Cardiac muscle cell (in vitro differentiated cells and primary cell): Measurements from ENCODE around the gene CEL. TPM values are rescaled to one million over a fixed set of nuclear protein-coding genes. Genes with fewer than 3 reads are reported as not detected.

ENCODE experiments used
- DNase-seq, 2 donors: peaks; one replicate each; pipeline versions ENCODE4 v3.0.0 to v3.0.0-alpha.2; 2010 to 2017; ENCODE audit warnings: low read depth in 1 of 2, low spot score in 1 of 2
- H3K27ac ChIP-seq: fragments of 200-600 bp; sonication (generic); 2 replicates; pipeline ENCODE4 v1.5.1; 2016
- H3K27me3 ChIP-seq: fragments of 200-600 bp; sonication (generic); 2 replicates; pipeline ENCODE4 v1.6.0; 2016; ENCODE audit warnings: control low read depth
- H3K36me3 ChIP-seq: fragments of 200-600 bp; sonication (generic); 2 replicates; pipeline ENCODE4 v1.5.1; 2016; ENCODE audit warnings: control low read depth
- H3K4me1 ChIP-seq: fragments of 200-600 bp; sonication (generic); 2 replicates; pipeline ENCODE4 v1.8.1; 2017; ENCODE audit warnings: low read depth, mild to moderate bottlenecking, mixed run types
- H3K4me3 ChIP-seq: fragments of 200-600 bp; sonication (generic); 2 replicates; pipeline ENCODE4 v1.5.1; 2016; ENCODE audit warnings: mild to moderate bottlenecking
- H3K9me3 ChIP-seq: fragments of 200-600 bp; sonication (generic); 2 replicates; pipeline ENCODE4 v1.5.1; 2017; ENCODE audit warnings: low read depth, mild to moderate bottlenecking, control low read depth
- polyA plus RNA-seq: library from polyadenylated mRNA; unstranded; fragments of >200 nt; fragmentation: Nextera tagmentation; extraction: Ambion mirVana; gene quantifications from 2 replicates; pipeline ENCODE4 v1.2.1, GENCODE V29; 2016
- total RNA-seq: library from RNA; depleted of rRNA; stranded (reverse); fragments of >200 nt; gene quantifications from 2 replicates; pipeline ENCODE4 v1.2.3, GENCODE V29; 2016
- TF ChIP-seq, protein P1 (sequence below): IDR thresholded peaks from 2 replicates; pipeline ENCODE4 v1.5.1; 2012; ENCODE audit warnings: low read depth, mild to moderate bottlenecking, low read length

The CEL gene
- total and polyA plus RNA-seq, 2 experiments from 2014 or later: 0.73 to 1.1 TPM

DNA sequence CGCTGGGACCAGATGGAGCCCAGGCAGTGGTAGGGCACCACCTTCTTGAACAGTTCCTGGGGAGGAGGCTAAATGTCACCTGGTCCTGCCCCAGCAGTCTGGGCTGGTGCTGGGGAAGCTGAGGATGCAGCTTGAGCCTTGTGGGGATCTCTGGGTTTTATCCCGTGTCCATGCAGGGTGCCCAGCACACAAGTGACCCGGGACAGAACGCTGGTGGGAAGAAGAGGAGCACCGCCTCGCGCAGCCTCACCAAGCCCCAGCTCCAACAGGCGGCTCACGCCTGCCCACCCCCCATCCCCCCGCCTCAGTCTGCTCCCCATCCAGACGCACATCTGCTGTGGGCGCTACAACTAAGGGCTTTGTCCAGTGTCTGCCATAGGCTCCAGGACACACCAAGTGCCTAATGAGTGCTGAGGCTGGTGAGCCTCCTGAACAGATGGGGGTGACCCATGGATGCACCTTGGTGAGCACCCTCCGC lies 45.5 kb downstream of the CEL start:
- DNase-seq: no peak
- TF ChIP-seq, protein P1, sequence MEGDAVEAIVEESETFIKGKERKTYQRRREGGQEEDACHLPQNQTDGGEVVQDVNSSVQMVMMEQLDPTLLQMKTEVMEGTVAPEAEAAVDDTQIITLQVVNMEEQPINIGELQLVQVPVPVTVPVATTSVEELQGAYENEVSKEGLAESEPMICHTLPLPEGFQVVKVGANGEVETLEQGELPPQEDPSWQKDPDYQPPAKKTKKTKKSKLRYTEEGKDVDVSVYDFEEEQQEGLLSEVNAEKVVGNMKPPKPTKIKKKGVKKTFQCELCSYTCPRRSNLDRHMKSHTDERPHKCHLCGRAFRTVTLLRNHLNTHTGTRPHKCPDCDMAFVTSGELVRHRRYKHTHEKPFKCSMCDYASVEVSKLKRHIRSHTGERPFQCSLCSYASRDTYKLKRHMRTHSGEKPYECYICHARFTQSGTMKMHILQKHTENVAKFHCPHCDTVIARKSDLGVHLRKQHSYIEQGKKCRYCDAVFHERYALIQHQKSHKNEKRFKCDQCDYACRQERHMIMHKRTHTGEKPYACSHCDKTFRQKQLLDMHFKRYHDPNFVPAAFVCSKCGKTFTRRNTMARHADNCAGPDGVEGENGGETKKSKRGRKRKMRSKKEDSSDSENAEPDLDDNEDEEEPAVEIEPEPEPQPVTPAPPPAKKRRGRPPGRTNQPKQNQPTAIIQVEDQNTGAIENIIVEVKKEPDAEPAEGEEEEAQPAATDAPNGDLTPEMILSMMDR: no peak
- H3K4me1 ChIP-seq: no peaks in the 10 kb centered on the region
- H3K4me3 ChIP-seq: no peak overlapping the region
- peaks cover 28% of the 10 kb centered on the region for H3K36me3 ChIP-seq
- no peaks in the 10 kb centered on the region for H3K27me3 ChIP-seq
- H3K27ac ChIP-seq: no peak overlapping the region
- H3K9me3 ChIP-seq: no peaks in the 10 kb centered on the region

DNA sequence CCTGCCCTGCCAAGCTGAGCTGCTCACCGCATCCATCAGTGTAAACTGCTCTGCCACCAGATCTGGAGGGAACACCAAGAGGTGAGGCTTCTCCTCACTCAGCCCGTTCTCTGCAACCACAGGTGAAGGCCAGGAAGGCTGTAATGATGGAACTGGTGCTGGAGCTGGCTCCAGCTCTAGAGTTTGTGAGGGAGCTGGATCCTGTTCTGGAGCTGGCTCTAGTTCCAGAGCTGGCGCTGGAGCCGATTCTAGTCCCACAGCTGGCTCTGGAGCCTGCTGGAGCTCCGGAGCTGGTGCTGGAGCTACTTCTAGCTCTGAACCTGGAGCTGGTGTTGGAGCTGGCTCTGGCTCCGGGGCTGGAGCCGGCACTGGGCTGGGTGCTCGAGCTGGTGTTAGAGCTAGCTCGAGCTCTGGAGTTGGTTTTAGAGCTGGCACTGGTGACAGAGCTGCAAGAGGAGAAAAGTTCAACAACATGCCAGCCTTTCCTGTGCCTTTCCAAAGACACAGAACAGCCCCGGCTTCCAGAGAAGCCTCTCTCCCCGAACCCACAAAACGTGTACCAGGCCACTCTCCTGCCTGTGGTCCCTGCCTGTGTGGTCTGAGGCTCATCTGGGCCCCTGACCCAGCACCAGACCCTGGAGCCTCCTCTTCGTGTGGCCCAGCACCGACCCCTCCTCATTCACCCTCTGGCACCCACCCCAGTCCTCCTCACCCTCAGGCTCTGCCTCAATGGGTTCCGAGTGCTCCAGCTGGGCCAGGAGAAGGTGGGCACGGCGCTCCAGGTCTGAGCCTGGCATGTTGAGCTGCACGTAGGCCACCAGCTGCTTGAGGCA lies 46.4 kb downstream of the CEL start:
- TF ChIP-seq, protein P1: no peak
- no peak for DNase-seq
- peaks cover 26% of the 10 kb centered on the region for H3K36me3 ChIP-seq

DNA sequence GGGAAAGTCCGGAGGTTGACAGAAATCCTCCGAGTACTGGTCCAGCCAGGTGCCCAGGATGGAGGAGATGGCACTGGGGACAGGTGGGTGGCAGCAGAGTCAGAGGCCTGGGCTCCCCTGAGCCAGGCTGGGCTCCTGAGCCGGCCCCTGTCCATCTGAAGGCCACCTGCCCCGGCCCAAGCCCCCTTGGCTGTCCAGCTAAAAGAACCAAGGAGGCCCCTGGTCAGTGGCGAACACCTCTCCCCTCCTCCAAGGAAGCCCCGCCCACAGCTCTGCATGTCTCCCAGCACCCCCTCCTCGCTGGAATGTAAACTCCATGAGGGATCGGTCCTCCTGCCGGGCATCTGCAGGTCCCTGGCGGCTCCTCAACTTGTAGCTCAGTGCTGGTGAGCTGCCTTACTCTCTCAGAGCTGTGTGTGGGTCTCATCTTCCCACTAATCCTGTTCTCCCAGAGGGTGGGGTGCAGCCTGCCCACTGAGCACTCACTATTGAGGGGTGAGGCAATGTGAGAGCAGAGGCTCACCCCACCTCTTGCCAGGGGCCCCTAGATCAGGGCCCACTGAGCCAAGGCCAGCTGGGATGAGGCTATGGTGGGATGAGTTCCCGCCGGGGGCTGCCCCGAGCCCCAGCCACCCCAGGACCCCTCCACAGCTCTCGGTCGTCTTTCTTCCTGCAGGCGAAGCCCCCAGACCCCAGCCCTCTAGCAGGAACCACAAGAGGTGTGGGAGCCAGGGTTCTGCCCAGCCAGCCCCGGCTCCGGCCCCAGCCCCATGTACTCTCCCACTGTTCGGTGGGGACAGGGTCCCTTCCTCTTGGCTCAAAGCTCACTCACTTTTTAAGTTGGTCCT lies 47.2 kb downstream of the CEL start:
- Histone ChIP-seq H3K4me3 (no peak overlapping the region), H3K27me3 (no peaks in the 10 kb centered on the region), H3K27ac (no peak overlapping the region), H3K36me3 (peaks cover 26% of the 10 kb centered on the region), H3K4me1 (peaks cover 8% of the 10 kb centered on the region), H3K9me3 (no peaks in the 10 kb centered on the region)
- no peak for DNase-seq
- TF ChIP-seq, protein P1: no peak

More for the DNA sequence above, 46.4 kb downstream of the CEL start:
- no peaks in the 10 kb centered on the region for H3K27me3 ChIP-seq
- H3K4me3 ChIP-seq: no peak overlapping the region
- no peak overlapping the region for H3K27ac ChIP-seq
- no peaks in the 10 kb centered on the region for H3K9me3 ChIP-seq
- H3K4me1 ChIP-seq: no peaks in the 10 kb centered on the region

DNA sequence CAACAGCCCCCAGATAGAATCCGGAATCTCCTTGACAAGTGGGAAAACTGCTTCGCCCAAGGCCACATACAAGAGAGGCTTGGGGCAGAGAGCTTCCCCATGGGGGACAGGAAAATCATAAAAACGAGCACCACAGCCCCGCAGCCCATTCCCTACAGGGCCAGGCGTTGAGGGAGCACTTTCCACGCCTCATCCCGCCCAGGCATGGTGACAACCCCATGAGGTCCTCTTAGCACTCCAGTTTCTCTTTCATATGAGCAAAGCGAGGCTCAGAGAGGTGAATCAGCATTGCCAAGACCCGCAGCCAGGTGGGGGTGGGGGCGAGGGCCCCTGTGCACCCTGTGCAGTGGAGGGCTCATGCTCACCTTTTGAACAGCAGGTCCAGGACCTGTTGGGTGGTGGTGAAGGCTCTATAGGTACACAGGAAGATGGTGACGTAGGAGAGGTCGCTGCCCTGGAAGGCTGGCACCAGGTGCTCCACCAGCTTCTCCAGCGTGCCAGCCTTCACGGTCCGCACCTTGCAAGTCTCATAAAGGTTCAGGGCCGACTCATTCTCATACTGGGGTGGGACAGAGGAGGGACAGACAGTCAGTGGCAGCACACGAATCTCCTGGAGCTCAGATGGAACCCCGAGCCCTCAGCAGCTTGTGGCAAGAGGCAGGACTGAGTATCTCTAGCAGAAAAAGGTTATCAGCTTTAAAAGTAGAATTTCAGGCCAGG lies 48.3 kb downstream of the CEL start:
- no peaks in the 10 kb centered on the region for H3K9me3 ChIP-seq
- H3K4me3 ChIP-seq: no peak overlapping the region
- H3K27ac ChIP-seq: no peak overlapping the region
- DNase-seq: no peak
- TF ChIP-seq, protein P1: no peak
- peaks cover 26% of the 10 kb centered on the region for H3K36me3 ChIP-seq
- H3K27me3 ChIP-seq: no peaks in the 10 kb centered on the region
- peaks cover 19% of the 10 kb centered on the region for H3K4me1 ChIP-seq

DNA sequence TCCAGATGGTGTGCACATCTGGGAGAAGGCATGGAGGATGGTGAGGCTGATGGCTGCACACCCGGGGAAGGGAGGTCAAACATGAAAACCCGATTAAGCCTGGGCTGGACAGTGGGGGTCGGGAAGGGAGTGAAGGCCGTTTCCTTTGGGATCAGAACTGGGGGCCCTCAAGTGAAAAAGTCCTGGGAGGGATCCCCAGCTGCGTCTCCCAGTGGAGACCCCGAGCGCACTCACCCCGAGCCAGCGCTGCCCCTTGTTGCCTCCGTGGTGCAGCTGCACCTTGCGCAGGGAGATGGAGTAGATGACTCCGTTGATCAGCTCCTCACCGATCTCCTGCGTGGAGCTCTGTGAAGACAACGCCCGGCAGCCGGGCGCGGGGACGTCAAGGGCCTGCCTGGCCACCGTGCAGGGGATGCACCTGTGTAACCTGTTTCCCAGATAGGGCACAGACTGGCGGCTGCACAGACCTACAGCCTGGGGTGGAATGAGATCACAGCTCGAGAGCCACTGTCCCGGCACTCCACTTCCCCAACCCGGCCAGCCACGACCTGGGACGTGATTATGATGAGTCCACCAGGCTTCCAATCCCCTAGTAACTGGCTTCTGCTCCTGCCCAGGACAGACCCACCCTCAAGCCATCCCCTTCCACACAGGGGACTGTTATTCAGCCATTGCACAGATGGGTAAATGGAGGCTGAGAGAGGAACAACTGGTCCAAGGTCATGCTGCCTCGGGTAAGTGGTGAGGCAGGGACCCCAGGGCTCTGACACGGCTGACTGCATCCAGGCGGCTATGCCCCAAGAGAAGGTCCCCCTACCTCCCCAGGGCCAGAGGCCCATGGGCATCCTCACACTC lies 50.3 kb downstream of the CEL start:
- Histone ChIP-seq H3K36me3 (peaks cover 18% of the 10 kb centered on the region), H3K27ac (no peak overlapping the region), H3K4me3 (no peak overlapping the region), H3K9me3 (no peaks in the 10 kb centered on the region), H3K27me3 (no peaks in the 10 kb centered on the region), H3K4me1 (peaks cover 22% of the 10 kb centered on the region)
- TF ChIP-seq, protein P1: no peak
- DNase-seq: no peak
